ENCODE data around the gene ZBTB7A. TPM values are rescaled to one million over a fixed set of nuclear protein-coding genes. Genes with fewer than 3 reads are reported as not detected.

Gene ZBTB7A
- total RNA-seq, 4 donors from 2014 or later = 138 to 162 (median 152) TPM

- DNase-seq (ENCODE audit: low spot score in 2 of 2) = no peak
- H3K4me3 ChIP-seq (ENCODE audit: low read depth, poor library complexity, severe bottlenecking) = no peak overlapping the region
- WGBS, 2 donors = 74 to 78% methylated on average over 6 of the region's 6 CpGs
- TF ChIP-seq POLR2A (IDR thresholded peaks at IDR 0.05) = no peak
- no peak for TF ChIP-seq CTCF (IDR thresholded peaks at IDR 0.05)
- intact Hi-C loops (cut with DNase I; ENCODE audit: low total_unique reads) = no loop called here
Observed at GRCh38 chr19:3995607-3996006, 71.1 kb downstream of the ZBTB7A start.

Other genes starting within 250 kb of the ZBTB7A start
- under 1 TPM in 1 of 4 donors, not detected in 3; 0.13 TPM for gene ZFR2, start 197.9 kb downstream of the ZBTB7A start, total RNA-seq
- not detected for gene ATCAY, start 186.2 kb downstream of the ZBTB7A start, total RNA-seq
- gene NMRK2, start 133.8 kb downstream of the ZBTB7A start, total RNA-seq = not detected
- 10 to 100 TPM; 75.6 to 90.9 (median 82.2) TPM for gene DAPK3, start 95.8 kb downstream of the ZBTB7A start, total RNA-seq
- gene EEF2, start 81.4 kb downstream of the ZBTB7A start, total RNA-seq = 1,000 to 10,000 TPM; 2,068 to 2,517 (median 2,443) TPM
- gene PIAS4, start 59.2 kb downstream of the ZBTB7A start, total RNA-seq = 10 to 100 TPM; 20.8 to 35.1 (median 26.9) TPM
- 100 to 1,000 TPM in 3 of 4 donors, 10 to 100 TPM in 1; 89.0 to 111 (median 106) TPM for gene MAP2K2, start 57.2 kb upstream of the ZBTB7A start, total RNA-seq
- gene CREB3L3, start 86.7 kb upstream of the ZBTB7A start, total RNA-seq = not detected
- 10 to 100 TPM; 18.7 to 39.8 (median 32.9) TPM for gene SIRT6, start 115.7 kb upstream of the ZBTB7A start, total RNA-seq
- 1 to 10 TPM in 2 of 4 donors, under 1 TPM in 1, not detected in 1; 0.22 to 3.2 (median 1.5) TPM for gene ANKRD24, start 115.8 kb upstream of the ZBTB7A start, total RNA-seq
- 1 to 10 TPM in 1 of 4 donors, not detected in 3; 2.2 TPM for gene EBI3, start 162.6 kb upstream of the ZBTB7A start, total RNA-seq
- 10 to 100 TPM; 23.4 to 33.6 (median 28.3) TPM for gene YJU2, start 180.2 kb upstream of the ZBTB7A start, total RNA-seq
- gene SHD, start 212.4 kb upstream of the ZBTB7A start, total RNA-seq = not detected
- not detected for gene TMIGD2, start 235.5 kb upstream of the ZBTB7A start, total RNA-seq
- gene FSD1, start 237.7 kb upstream of the ZBTB7A start, total RNA-seq = under 1 TPM in 2 of 4 donors, not detected in 2; 0.16 to 0.64 TPM